K562 (cell line): Measurements from ENCODE around the gene ART1. TPM values are rescaled to one million over a fixed set of nuclear protein-coding genes. Genes with fewer than 3 reads are reported as not detected.

ENCODE experiments used
- DDX20 ChIP-seq: fragments of 450-650 bp; IDR thresholded peaks from 2 replicates; pipeline ENCODE4 v1.6.1; 2016; ENCODE audit warnings: missing genetic modification characterization, low read depth, mild to moderate bottlenecking, missing compliant biosample characterization, moderate library complexity
- GABPA ChIP-seq: fragments of 200-800 bp; sonication (Bioruptor generic); conservative IDR thresholded peaks from 2 replicates; pipeline ENCODE4 v1.6.1; 2016; ENCODE audit warnings: low read depth, missing genetic modification characterization, missing compliant biosample characterization
- HBP1 ChIP-seq: fragments of 450-650 bp; formaldehyde crosslinking; IDR thresholded peaks from 2 replicates; pipeline ENCODE4 v1.4.0; 2022; ENCODE audit warnings: missing genetic modification characterization
- ILK ChIP-seq: fragments of 450-650 bp; IDR thresholded peaks from 2 replicates; pipeline ENCODE4 v1.6.1; 2016; ENCODE audit warnings: missing genetic modification characterization, low read depth, mild to moderate bottlenecking, missing compliant biosample characterization, moderate library complexity, borderline replicate concordance
- IRF9 ChIP-seq: fragments of 450-650 bp; IDR thresholded peaks from 2 replicates; pipeline ENCODE4 v1.6.1; 2016; ENCODE audit warnings: missing biosample characterization, missing genetic modification characterization
- MAZ ChIP-seq, 2 experiments: fragments of 450-650 bp in 1 of 2; sonication (generic) in 1 of 2; formaldehyde crosslinking; IDR thresholded peaks in 1 of 2; conservative IDR thresholded peaks in 1 of 2; 2 replicates each; pipeline versions ENCODE4 v1.4.0 to v1.5.0; 2020; ENCODE audit warnings: mild to moderate bottlenecking in 1 of 2, missing genetic modification reagents in 1 of 2
- NCOA4 ChIP-seq: fragments of 450-650 bp; IDR thresholded peaks from 2 replicates; pipeline ENCODE4 v1.6.1; 2018; ENCODE audit warnings: mild to moderate bottlenecking; ENCODE audit not compliant: partially characterized antibody
- POLR2H ChIP-seq: IDR thresholded peaks from 2 replicates; pipeline ENCODE4 v1.6.1; 2016; ENCODE audit warnings: missing genetic modification characterization, low read depth, mild to moderate bottlenecking, control low read depth, missing compliant biosample characterization, moderate library complexity
- RBM34 ChIP-seq: fragments of 200-400 bp; formaldehyde crosslinking; IDR thresholded peaks from 2 replicates; pipeline ENCODE4 v1.6.1; 2018; ENCODE audit warnings: low read length, borderline replicate concordance; ENCODE audit not compliant: insufficient read depth
- SAFB2 ChIP-seq: fragments of 200-400 bp; formaldehyde crosslinking; IDR thresholded peaks from 2 replicates; pipeline ENCODE4 v1.6.1; 2018; ENCODE audit warnings: borderline replicate concordance, low read length, low read depth, moderate library complexity; ENCODE audit not compliant: severe bottlenecking
- SMAD3 ChIP-seq: fragments of 450-650 bp; formaldehyde crosslinking; conservative IDR thresholded peaks from 2 replicates; pipeline ENCODE4 v1.4.0; 2020; ENCODE audit warnings: mild to moderate bottlenecking
- STAT5A ChIP-seq: IDR thresholded peaks from 2 replicates; pipeline ENCODE4 v1.6.1; 2012; ENCODE audit warnings: low read length, inconsistent platforms, borderline replicate concordance
- TOE1 ChIP-seq, 2 experiments: fragments of 450-650 bp in 1 of 2; sonication (generic) in 1 of 2; formaldehyde crosslinking in 1 of 2; IDR thresholded peaks; 2 replicates each; pipeline versions ENCODE4 v1.7.1 to v1.8.0; 2016 to 2022; ENCODE audit warnings: borderline replicate concordance in 2 of 2, mild to moderate bottlenecking in 2 of 2, antibody characterized with exemption in 1 of 2, inconsistent platforms in 1 of 2, low read depth in 1 of 2, missing genetic modification reagents in 1 of 2, moderate library complexity in 1 of 2
- ZBTB17 ChIP-seq: fragments of 450-650 bp; formaldehyde crosslinking; IDR thresholded peaks from 2 replicates; pipeline ENCODE4 v1.4.0; 2020; ENCODE audit warnings: mild to moderate bottlenecking
- ZBTB49 ChIP-seq: sonication (generic); formaldehyde crosslinking; IDR thresholded peaks from 2 replicates; pipeline ENCODE4 v1.8.0; 2022; ENCODE audit warnings: missing genetic modification reagents, mild to moderate bottlenecking, borderline replicate concordance
- ZFPM2 ChIP-seq: fragments of 250-450 bp; sonication (Bioruptor Pico); IDR thresholded peaks from 2 replicates; pipeline ENCODE4 v1.5.1; 2022; ENCODE audit warnings: mild to moderate bottlenecking
- ZNF311 ChIP-seq: fragments of 250-450 bp; sonication (Bioruptor Pico); IDR thresholded peaks from 2 replicates; pipeline ENCODE4 v1.4.0; 2020; ENCODE audit warnings: mild to moderate bottlenecking, moderate library complexity
- ZNF740 ChIP-seq, 3 experiments: fragments of 200-800 bp in 1 of 3; sonication (Bioruptor generic) in 1 of 3; sonication (generic) in 1 of 3; formaldehyde crosslinking in 1 of 3; IDR thresholded peaks; 2 replicates each; pipeline versions ENCODE4 v1.6.1 to v1.8.0; 2016 to 2022; ENCODE audit warnings: mild to moderate bottlenecking in 2 of 3, missing compliant biosample characterization in 2 of 3, missing genetic modification characterization in 2 of 3, missing genetic modification reagents in 1 of 3
- ZNF766 ChIP-seq: fragments of 200-800 bp; sonication (Bioruptor generic); conservative IDR thresholded peaks from 2 replicates; pipeline ENCODE4 v1.6.1; 2016; ENCODE audit warnings: missing genetic modification characterization, missing compliant biosample characterization
- ZNF785 ChIP-seq: fragments of 250-450 bp; sonication (Bioruptor Pico); IDR thresholded peaks from 2 replicates; pipeline ENCODE4 v1.4.0; 2020; ENCODE audit warnings: mild to moderate bottlenecking
- polyA plus RNA-seq, 8 experiments: library from polyadenylated mRNA; depleted of rRNA in 4 of 8; stranded (reverse) in 5 of 8; unstranded in 3 of 8; fragments of >200 nt; fragmentation: Nextera tagmentation in 2 of 8; fragmentation: Illumina TruSeq in 1 of 8; extraction: Ambion mirVana in 2 of 8; extraction: Trizol in 1 of 8; gene quantifications; 2 replicates each; pipeline versions ENCODE4 v1.2.1 to v1.2.3, GENCODE V29; 2011 to 2014; ENCODE audit warnings: inconsistent platforms in 1 of 8, missing spikeins in 1 of 8
- total RNA-seq, 7 experiments: library from RNA; depleted of rRNA in 6 of 7; stranded (reverse); fragments of >200 nt in 6 of 7; fragmentation: Illumina TruSeq in 2 of 7; extraction: Trizol in 2 of 7; gene quantifications; 2 replicates each; pipeline versions ENCODE4 v1.2.1 to v1.2.3, GENCODE V29; 2011 to 2021; ENCODE audit warnings: low replicate concordance in 1 of 7

Gene ART1
- total and polyA plus RNA-seq, 9 of the 15 experiments (the other 6 are each of a cell fraction or from before 2014, with no cell fraction given): not detected

- TF ChIP-seq GABPA (tag) (no peak), ZNF766 (CRISPR knock-in tag) (no peak), ZNF311 (no peak), POLR2H (tag) (no peak), ZBTB49 (CRISPR knock-in tag) (peak; percentile 63; the same call in 1 of the 2 replicates), MAZ (CRISPR knock-in tag; conservative IDR thresholded peaks at IDR 0.05 in 1 of 2, IDR thresholded peaks at IDR 0.05 in 1 of 2) (peak; percentile 54 to 77), ZNF740 (CRISPR knock-in tag; IDR thresholded peaks at IDR 0.05) (no peak), ZNF740 (tag; IDR thresholded peaks at IDR 0.05) (no peak), NCOA4 (no peak), ILK (no peak), DDX20 (tag) (no peak), SMAD3 (CRISPR knock-in tag) (no peak), ZFPM2 (no peak), TOE1 (IDR thresholded peaks at IDR 0.05; ENCODE audit: borderline replicate concordance) (peak; percentile 26; the same call in 1 of the 2 replicates), TOE1 (CRISPR knock-in tag; IDR thresholded peaks at IDR 0.05; ENCODE audit: borderline replicate concordance, low read depth) (no peak), IRF9 (tag) (no peak), SAFB2 (no peak), ZBTB17 (CRISPR knock-in tag) (no peak), RBM34 (no peak), HBP1 (CRISPR knock-in tag) (no peak), ZNF785 (no peak), STAT5A (no peak)
Observed at GRCh38 chr11:3642071-3642951, 2.6 kb upstream of the ART1 start (continued).
